ENCODE results near the gene ZNF597.

- TF ChIP-seq CTCF (IDR thresholded peaks at IDR 0.05; ENCODE audit: low read depth, low read length, poor library complexity, severe bottlenecking), result no peak
- no peak for TF ChIP-seq EZH2phosphoT487 (IDR thresholded peaks at IDR 0.05; ENCODE audit: borderline replicate concordance, low read length)
Observed at GRCh38 chr16:3467921-3468320, 24.6 kb upstream of the ZNF597 start.
